PC-9 (cell line): ENCODE measurements around the gene DNAH9. TPM values are rescaled to one million over a fixed set of nuclear protein-coding genes. Genes with fewer than 3 reads are reported as not detected.

Source experiments
- BruUV-seq: library from RNA; stranded (reverse); fragments of 400-500 nt; replicated peaks from 2 replicates; lab custom pipeline; 2021; lab: Mats Ljungman, UMichigan
- CTCF ChIA-PET: fragments of 300-600 bp; sonication (Branson Sonifier 250); formaldehyde crosslinking; loops from one replicate; lab custom pipeline; 2022; ENCODE audit warnings: antibody characterized with exemption; lab: Charles Lee
- POLR2A ChIA-PET: fragments of 300-600 bp; sonication (Branson Sonifier 250); formaldehyde crosslinking; loops from one replicate; lab custom pipeline; 2022; ENCODE audit warnings: antibody characterized with exemption; ENCODE audit not compliant: unreplicated experiment; lab: Charles Lee
- DNase-seq, 2 experiments: peaks; one replicate each; pipeline versions ENCODE4 v3.0.0 to v3.0.0-alpha.2; 2015 to 2022; ENCODE audit warnings: mixed read lengths in 1 of 2
- H2AFZ ChIP-seq: fragments of 200-600 bp; sonication (generic); 2 replicates; pipeline ENCODE4 v1.8.1; 2017; ENCODE audit warnings: antibody characterized with exemption
- H3F3A ChIP-seq: fragments of 200-600 bp; sonication (generic); 2 replicates; pipeline ENCODE4 v1.8.1; 2017; ENCODE audit warnings: antibody characterized with exemption, mild to moderate bottlenecking, low read depth; ENCODE audit not compliant: insufficient read depth
- H3K27ac ChIP-seq: fragments of 200-600 bp; sonication (generic); 2 replicates; pipeline ENCODE4 v1.6.1; 2016; ENCODE audit warnings: mixed run types
- H3K27me3 ChIP-seq: fragments of 200-600 bp; sonication (generic); 2 replicates; pipeline ENCODE4 v1.6.1; 2016; ENCODE audit warnings: low read depth, mixed run types; ENCODE audit not compliant: insufficient read depth
- H3K36me3 ChIP-seq: fragments of 200-600 bp; sonication (generic); 2 replicates; pipeline ENCODE4 v1.6.1; 2016; ENCODE audit warnings: low read depth, mixed run types
- H3K4me1 ChIP-seq: fragments of 200-600 bp; sonication (generic); replicated peaks from 2 replicates; pipeline ENCODE4 v1.6.1; 2016; ENCODE audit warnings: mixed run types; ENCODE audit not compliant: insufficient read depth
- H3K4me2 ChIP-seq: fragments of 200-600 bp; sonication (generic); 2 replicates; pipeline ENCODE4 v1.6.1; 2017; ENCODE audit warnings: mixed run types
- H3K4me3 ChIP-seq: fragments of 200-600 bp; sonication (generic); 2 replicates; pipeline ENCODE4 v1.6.1; 2016; ENCODE audit warnings: mixed run types
- H3K79me2 ChIP-seq: fragments of 200-600 bp; sonication (generic); 2 replicates; pipeline ENCODE4 v1.6.1; 2017; ENCODE audit warnings: low read depth, mixed run types
- H3K9me2 ChIP-seq: fragments of 200-600 bp; sonication (generic); 2 replicates; pipeline ENCODE4 v1.8.1; 2017; ENCODE audit warnings: mild to moderate bottlenecking; ENCODE audit not compliant: insufficient read depth
- H3K9me3 ChIP-seq: fragments of 200-600 bp; sonication (generic); 2 replicates; pipeline ENCODE4 v1.8.1; 2016; ENCODE audit warnings: low read depth; ENCODE audit not compliant: insufficient read depth
- H4K20me1 ChIP-seq: fragments of 200-600 bp; sonication (generic); 2 replicates; pipeline ENCODE4 v1.8.1; 2017; ENCODE audit not compliant: insufficient read depth
- CTCF ChIP-seq: fragments of 200-600 bp; sonication (generic); conservative IDR thresholded peaks from 2 replicates; pipeline ENCODE4 v1.6.1; 2017; ENCODE audit warnings: mixed run types, antibody characterized with exemption, mild to moderate bottlenecking, moderate library complexity
- EZH2 ChIP-seq: fragments of 200-600 bp; sonication (generic); IDR thresholded peaks from 2 replicates; pipeline ENCODE4 v1.8.0; 2017; ENCODE audit warnings: antibody characterized with exemption, low read depth
- intact Hi-C: fragments of 100-400 bp; cut with micrococcal nuclease; formaldehyde crosslinking; loops from one replicate; pipeline ENCODE4 v1.10.0; 2022; ENCODE audit not compliant: unreplicated experiment
- total RNA-seq: library from RNA; stranded (reverse); gene quantifications from 2 replicates; pipeline ENCODE4 v1.2.3, GENCODE V29; 2021

Gene DNAH9
- total RNA-seq, 1 experiment from 2014 or later: not detected

GRCh38 chr17:11823862-11824261, 225.6 kb downstream of the DNAH9 start:
- Histone ChIP-seq H3F3A (no peaks in the 10 kb centered on the region), H3K4me3 (no peak overlapping the region), H3K4me2 (no peak overlapping the region), H3K27me3 (peaks cover 9% of the 10 kb centered on the region; the same call in 1 of the 2 replicates), H3K9me3 (no peaks in the 10 kb centered on the region), H3K4me1 (no peaks in the 10 kb centered on the region), H3K36me3 (no peaks in the 10 kb centered on the region), H3K79me2 (no peaks in the 10 kb centered on the region), H2AFZ (no peak overlapping the region), H3K27ac (no peak overlapping the region), H4K20me1 (no peaks in the 10 kb centered on the region), H3K9me2 (no peaks in the 10 kb centered on the region)
- BruUV-seq: no TSS peak
- POLR2A ChIA-PET: no interaction called here
- TF ChIP-seq CTCF (no peak), EZH2 (no peak)
- no peak for DNase-seq
- intact Hi-C loops: no loop called here
- CTCF ChIA-PET: no interaction called here

GRCh38 chr17:11825572-11826209, 227.4 kb downstream of the DNAH9 start:
- H3K4me2 ChIP-seq: no peak overlapping the region
- TF ChIP-seq EZH2 (no peak), CTCF (no peak)

GRCh38 chr17:11832401-11833137, 234.3 kb downstream of the DNAH9 start:
- no peak overlapping the region for H2AFZ ChIP-seq
- no peak overlapping the region for H3K27ac ChIP-seq
- BruUV-seq: no TSS peak
- intact Hi-C loops: no loop called here
- H3K9me2 ChIP-seq: no peaks in the 10 kb centered on the region
- no peaks in the 10 kb centered on the region for H3F3A ChIP-seq
- no peak for DNase-seq
- H4K20me1 ChIP-seq: no peaks in the 10 kb centered on the region
- TF ChIP-seq EZH2 (no peak), CTCF (no peak)
- peaks cover 7% of the 10 kb centered on the region; the same call in 1 of the 2 replicates for H3K27me3 ChIP-seq
- H3K79me2 ChIP-seq: no peaks in the 10 kb centered on the region
- H3K9me3 ChIP-seq: no peaks in the 10 kb centered on the region
- H3K4me3 ChIP-seq: no peak overlapping the region
- POLR2A ChIA-PET: no interaction called here
- H3K4me1 ChIP-seq: no peaks in the 10 kb centered on the region
- no peak overlapping the region for H3K4me2 ChIP-seq
- CTCF ChIA-PET: interaction anchor here (0.7 kb wide), 1 partner anchor 190 kb away, joined by 5 read pairs; no protein-coding TSS in a partner anchor
- H3K36me3 ChIP-seq: no peaks in the 10 kb centered on the region

More at GRCh38 chr17:11825572-11826209, 227.4 kb downstream of the DNAH9 start:
- H3K36me3 ChIP-seq: no peaks in the 10 kb centered on the region
- H3K27ac ChIP-seq: no peak overlapping the region
- no peaks in the 10 kb centered on the region for H4K20me1 ChIP-seq
- ChIA-PET POLR2A (no interaction called here), CTCF (no interaction called here)
- no peaks in the 10 kb centered on the region for H3K9me2 ChIP-seq
- no peaks in the 10 kb centered on the region for H3K9me3 ChIP-seq
- BruUV-seq: no TSS peak
- H3K79me2 ChIP-seq: no peaks in the 10 kb centered on the region
- intact Hi-C loops: no loop called here
- no peaks in the 10 kb centered on the region for H3F3A ChIP-seq
- H3K4me1 ChIP-seq: no peaks in the 10 kb centered on the region
- H2AFZ ChIP-seq: no peak overlapping the region
- H3K27me3 ChIP-seq: peaks cover 6% of the 10 kb centered on the region; the same call in 1 of the 2 replicates
- no peak for DNase-seq
- no peak overlapping the region for H3K4me3 ChIP-seq
